ENCODE results near the gene ACTA2. TPM values are rescaled to one million over a fixed set of nuclear protein-coding genes. Genes with fewer than 3 reads are reported as not detected.

The ACTA2 gene
- polyA plus RNA-seq, 1 experiment = 815 TPM

DNA sequence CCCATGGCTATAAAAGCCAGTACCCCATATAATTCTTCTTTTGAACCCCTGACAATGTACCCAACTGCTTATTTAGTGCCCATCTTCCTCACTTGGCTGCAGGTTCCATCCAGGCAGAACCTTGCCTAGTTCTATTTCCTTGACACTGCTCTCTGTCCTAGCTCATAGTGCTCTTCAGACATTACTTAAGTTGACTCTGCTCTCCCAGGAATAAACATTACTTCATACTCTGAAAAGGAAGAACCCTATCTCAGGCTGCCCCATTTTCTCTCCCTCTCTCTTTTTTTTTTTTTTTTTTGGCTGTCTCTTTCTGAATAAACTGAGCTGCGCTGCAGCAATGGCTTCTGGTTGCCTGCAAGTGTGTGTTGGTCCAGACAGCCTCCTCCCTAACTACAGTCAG is 21.0 kb downstream of the ACTA2 start:
- ChIA-PET CTCF (interaction anchor here (0.7 to 10.0 kb wide), 20 partner anchors 8 to 517 kb away, joined by 3 to 467 read pairs (median 10); partner anchors contain the start of genes ANKRD22, FAS and RNLS), POLR2A (interaction anchor here (0.7 to 3.1 kb wide), 5 partner anchors 13 to 365 kb away, joined by 3 to 17 read pairs (median 7); partner anchors contain the start of gene FAS)
- no peak for DNase-seq (ENCODE audit: low read depth, low spot score)
- no peak overlapping the region for H3K27ac ChIP-seq (ENCODE audit: low read depth, low read length)
- no peaks in the 10 kb centered on the region for H3K27me3 ChIP-seq (ENCODE audit: control insufficient read depth, insufficient read depth, low read length)
- TF ChIP-seq, protein P1, sequence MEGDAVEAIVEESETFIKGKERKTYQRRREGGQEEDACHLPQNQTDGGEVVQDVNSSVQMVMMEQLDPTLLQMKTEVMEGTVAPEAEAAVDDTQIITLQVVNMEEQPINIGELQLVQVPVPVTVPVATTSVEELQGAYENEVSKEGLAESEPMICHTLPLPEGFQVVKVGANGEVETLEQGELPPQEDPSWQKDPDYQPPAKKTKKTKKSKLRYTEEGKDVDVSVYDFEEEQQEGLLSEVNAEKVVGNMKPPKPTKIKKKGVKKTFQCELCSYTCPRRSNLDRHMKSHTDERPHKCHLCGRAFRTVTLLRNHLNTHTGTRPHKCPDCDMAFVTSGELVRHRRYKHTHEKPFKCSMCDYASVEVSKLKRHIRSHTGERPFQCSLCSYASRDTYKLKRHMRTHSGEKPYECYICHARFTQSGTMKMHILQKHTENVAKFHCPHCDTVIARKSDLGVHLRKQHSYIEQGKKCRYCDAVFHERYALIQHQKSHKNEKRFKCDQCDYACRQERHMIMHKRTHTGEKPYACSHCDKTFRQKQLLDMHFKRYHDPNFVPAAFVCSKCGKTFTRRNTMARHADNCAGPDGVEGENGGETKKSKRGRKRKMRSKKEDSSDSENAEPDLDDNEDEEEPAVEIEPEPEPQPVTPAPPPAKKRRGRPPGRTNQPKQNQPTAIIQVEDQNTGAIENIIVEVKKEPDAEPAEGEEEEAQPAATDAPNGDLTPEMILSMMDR (IDR thresholded peaks at IDR 0.05; ENCODE audit: low read depth, low read length) = no peak
- H3K9me3 ChIP-seq (ENCODE audit: control insufficient read depth, insufficient read depth, low read length) = no peaks in the 10 kb centered on the region
- H3K4me3 ChIP-seq (ENCODE audit: low read depth, low read length) = no peak overlapping the region

DNA sequence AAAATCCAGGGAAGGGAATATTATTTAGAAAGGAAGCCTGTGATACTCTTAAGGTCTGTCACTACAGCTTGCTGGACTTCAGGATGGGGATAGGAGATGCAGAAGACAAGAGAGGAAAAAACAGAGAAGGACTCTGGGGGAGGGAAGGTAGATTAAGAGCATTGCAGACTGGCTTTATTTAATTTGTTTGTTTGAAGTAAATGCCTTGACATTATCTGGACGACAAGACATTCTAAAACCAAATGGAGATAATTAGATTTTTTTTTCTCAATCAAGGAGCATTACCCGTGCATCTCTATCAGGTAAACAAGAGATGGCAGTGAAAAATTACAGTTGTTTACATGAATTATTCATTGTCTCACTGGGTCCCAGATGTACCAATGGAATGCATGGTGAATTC is 24.3 kb downstream of the ACTA2 start:
- no peak for DNase-seq (ENCODE audit: low read depth, low spot score)
- Histone ChIP-seq H3K9me3 (ENCODE audit: control insufficient read depth, insufficient read depth, low read length) (no peaks in the 10 kb centered on the region), H3K27me3 (ENCODE audit: control insufficient read depth, insufficient read depth, low read length) (no peaks in the 10 kb centered on the region), H3K4me3 (ENCODE audit: low read depth, low read length) (no peak overlapping the region), H3K27ac (ENCODE audit: low read depth, low read length) (no peak overlapping the region)
- POLR2A ChIA-PET = no interaction called here
- TF ChIP-seq, protein P1 (IDR thresholded peaks at IDR 0.05; ENCODE audit: low read depth, low read length) = no peak
- CTCF ChIA-PET = interaction anchor here (1.1 to 10.0 kb wide), 5 partner anchors 8 to 91 kb away, joined by 3 to 467 read pairs (median 4); no protein-coding TSS in a partner anchor

DNA sequence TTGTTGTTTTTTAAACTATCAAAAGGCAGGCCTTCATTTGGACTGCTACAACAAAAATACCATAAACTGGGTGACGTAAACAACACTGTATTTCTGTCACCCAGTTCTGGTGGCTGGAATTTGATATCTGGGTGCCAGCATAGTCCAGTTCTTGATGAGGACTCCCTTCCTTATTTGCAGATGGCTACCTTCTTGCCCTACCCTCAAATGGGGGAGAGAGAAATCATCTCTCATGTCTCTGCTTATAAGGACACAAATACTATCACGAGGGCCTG is 25.2 kb downstream of the ACTA2 start:
- TF ChIP-seq, protein P1 (IDR thresholded peaks at IDR 0.05; ENCODE audit: low read depth, low read length) = no peak
- POLR2A ChIA-PET = interaction anchor here (0.6 to 1.3 kb wide), 4 partner anchors 9 to 47 kb away, joined by 3 to 9 read pairs (median 7); partner anchors contain the start of gene STAMBPL1
- no peak overlapping the region for H3K4me3 ChIP-seq (ENCODE audit: low read depth, low read length)
- H3K27ac ChIP-seq (ENCODE audit: low read depth, low read length) = peak overlapping the region; percentile 69
- no peak for DNase-seq (ENCODE audit: low read depth, low spot score)
- CTCF ChIA-PET = interaction anchor here (1.1 to 10.0 kb wide), 5 partner anchors 9 to 290 kb away, joined by 3 to 467 read pairs (median 3); no protein-coding TSS in a partner anchor
- no peaks in the 10 kb centered on the region for H3K27me3 ChIP-seq (ENCODE audit: control insufficient read depth, insufficient read depth, low read length)
- no peaks in the 10 kb centered on the region for H3K9me3 ChIP-seq (ENCODE audit: control insufficient read depth, insufficient read depth, low read length)

DNA sequence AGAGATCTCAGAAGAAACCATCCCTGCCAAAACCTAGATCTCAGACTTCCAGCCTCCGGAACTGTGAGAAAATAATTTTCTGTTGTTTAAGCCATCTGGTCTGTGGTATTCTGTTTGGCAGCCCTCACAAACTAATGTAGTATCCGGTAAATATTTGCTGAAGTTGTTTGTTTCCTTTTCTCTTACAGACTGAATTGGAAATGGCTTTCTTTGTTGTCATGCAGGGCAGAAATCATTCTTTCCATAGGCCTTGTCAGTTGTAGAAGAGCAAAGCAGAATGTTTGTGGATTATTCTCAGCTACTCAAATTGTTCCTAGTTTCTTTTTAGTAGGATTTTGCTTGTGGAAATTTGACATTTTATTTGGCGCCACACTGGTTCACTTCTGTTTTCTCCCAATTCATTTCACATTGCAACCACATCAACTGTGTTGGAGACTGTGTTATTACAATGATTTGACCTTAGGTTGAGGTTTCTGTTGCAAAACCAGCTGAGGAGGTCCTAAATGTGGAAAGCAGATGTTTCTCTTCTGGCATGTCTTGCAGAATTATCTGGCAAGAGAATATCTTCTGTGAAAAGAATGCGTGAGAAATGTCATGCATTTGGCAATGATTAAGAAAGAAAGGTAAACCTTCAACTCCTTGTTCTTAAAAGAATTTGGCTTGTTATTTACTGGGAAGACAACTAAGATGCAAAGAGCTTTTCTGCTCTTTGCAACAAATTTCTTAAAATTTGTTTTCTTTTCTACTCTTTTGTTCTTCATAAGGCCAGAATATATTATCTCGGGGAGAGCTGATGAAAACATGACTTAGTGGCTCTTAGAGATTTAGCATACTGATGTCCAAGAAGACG is 25.8 kb downstream of the ACTA2 start:
- DNase-seq (ENCODE audit: low read depth, low spot score) = peak; percentile 91
- POLR2A ChIA-PET = interaction anchor here (0.6 to 1.3 kb wide), 4 partner anchors 8 to 47 kb away, joined by 3 to 9 read pairs (median 7); partner anchors contain the start of gene STAMBPL1
- TF ChIP-seq, protein P1 (IDR thresholded peaks at IDR 0.05; ENCODE audit: low read depth, low read length) = no peak
- Histone ChIP-seq H3K9me3 (ENCODE audit: control insufficient read depth, insufficient read depth, low read length) (no peaks in the 10 kb centered on the region), H3K27ac (ENCODE audit: low read depth, low read length) (peak overlapping the region; percentile 76), H3K4me3 (ENCODE audit: low read depth, low read length) (no peak overlapping the region), H3K27me3 (ENCODE audit: control insufficient read depth, insufficient read depth, low read length) (no peaks in the 10 kb centered on the region)
- CTCF ChIA-PET = interaction anchor here (1.1 to 10.0 kb wide), 5 partner anchors 8 to 291 kb away, joined by 3 to 467 read pairs (median 4); no protein-coding TSS in a partner anchor

DNA sequence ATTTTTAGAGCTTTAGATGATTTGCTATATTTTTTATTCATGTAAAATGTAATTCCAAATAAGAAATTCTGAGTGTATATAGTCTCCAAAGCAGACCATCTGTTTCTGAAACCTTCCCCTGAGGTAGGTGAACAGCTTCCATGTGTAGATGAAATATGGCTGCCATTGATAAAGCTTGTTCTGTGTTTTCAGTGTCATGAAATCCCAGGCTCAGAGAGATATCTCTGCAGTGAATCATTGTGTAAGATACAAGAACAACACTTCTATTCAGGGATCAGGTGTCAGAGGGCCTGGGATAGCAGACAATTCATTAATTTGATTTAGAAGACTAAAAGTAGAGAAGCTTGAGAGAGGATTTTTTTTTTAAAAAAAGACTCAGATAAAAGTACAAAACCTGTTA is 29.1 kb downstream of the ACTA2 start:
- no peak overlapping the region for H3K27ac ChIP-seq (ENCODE audit: low read depth, low read length)
- no peak overlapping the region for H3K4me3 ChIP-seq (ENCODE audit: low read depth, low read length)
- H3K9me3 ChIP-seq (ENCODE audit: control insufficient read depth, insufficient read depth, low read length) = no peaks in the 10 kb centered on the region
- H3K27me3 ChIP-seq (ENCODE audit: control insufficient read depth, insufficient read depth, low read length) = no peaks in the 10 kb centered on the region
- POLR2A ChIA-PET = no interaction called here
- TF ChIP-seq, protein P1 (IDR thresholded peaks at IDR 0.05; ENCODE audit: low read depth, low read length) = no peak
- CTCF ChIA-PET = interaction anchor here (1.5 to 2.7 kb wide), 3 partner anchors 9 to 88 kb away, joined by 9 to 20 read pairs (median 10); no protein-coding TSS in a partner anchor
- DNase-seq (ENCODE audit: low read depth, low spot score) = no peak
